ENCODE measurements around the gene MTA2. TPM values are rescaled to one million over a fixed set of nuclear protein-coding genes. Genes with fewer than 3 reads are reported as not detected.
A peak's percentile ranks its signal among the peaks of the same experiment; 100 is the strongest.

The MTA2 gene
- total and polyA plus RNA-seq, 10 of the 15 experiments (the other 5 are each of a cell fraction or from before 2014, with no cell fraction given) = 6.7 to 201 (median 113) TPM

DNA sequence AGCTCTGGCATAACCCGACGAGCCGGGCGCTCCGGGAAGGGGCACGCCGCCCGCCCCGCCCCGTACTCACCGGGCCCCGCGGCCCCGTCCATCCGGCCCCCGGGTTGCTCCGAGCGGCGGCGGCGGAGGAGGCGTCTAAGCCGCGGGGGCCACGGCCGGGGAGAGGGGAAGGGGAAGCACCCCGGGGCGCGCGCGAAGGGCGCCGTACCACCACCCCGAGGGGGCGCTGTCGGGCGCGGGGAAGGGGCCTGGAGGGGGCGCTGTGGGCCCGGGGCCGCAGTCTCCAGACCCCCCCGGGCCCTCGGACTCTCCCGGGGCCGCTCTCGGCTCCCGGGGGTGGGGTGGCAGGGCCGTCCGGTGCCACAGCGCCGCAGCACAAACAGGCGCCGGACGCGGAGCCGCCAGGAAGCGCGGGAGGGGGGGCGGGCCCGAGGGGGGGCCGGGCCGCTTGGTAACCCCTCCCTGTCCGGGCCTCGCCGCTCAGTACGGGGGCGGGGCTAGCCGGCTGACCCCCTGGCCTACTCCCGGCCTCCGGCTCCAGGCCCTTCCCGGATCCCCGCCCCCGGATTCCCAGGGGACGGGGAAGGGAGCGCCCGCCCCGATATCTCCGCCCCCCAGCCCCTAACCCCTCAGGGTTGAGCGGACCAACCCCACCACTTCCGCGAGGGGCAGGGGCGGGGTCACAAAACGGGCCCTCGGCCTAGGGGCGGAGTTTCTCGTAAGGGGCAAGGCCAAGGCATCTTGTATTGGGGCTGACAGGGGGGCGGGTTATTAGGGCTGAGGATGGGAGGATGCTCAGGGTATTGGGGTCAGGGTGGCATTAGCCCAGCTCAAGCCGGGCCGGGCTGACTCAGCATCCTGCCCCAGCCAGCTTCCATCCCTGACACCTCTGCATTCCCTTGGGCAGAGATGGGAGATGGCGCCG is 11.0 kb upstream of the MTA2 start, which contains the start of the genes EML3 and ROM1 (continued):
- TF ChIP-seq EGR1 (IDR thresholded peaks at IDR 0.05; ENCODE audit: borderline replicate concordance in 1 of 2, low read depth in 2 of 2, low read length in 2 of 2) = peak in 1 of 2 experiments; percentile 60; a peak in 1 of 3 replicates
- TF ChIP-seq IRF3 (IDR thresholded peaks at IDR 0.05) = no peak
- TF ChIP-seq, protein P1, sequence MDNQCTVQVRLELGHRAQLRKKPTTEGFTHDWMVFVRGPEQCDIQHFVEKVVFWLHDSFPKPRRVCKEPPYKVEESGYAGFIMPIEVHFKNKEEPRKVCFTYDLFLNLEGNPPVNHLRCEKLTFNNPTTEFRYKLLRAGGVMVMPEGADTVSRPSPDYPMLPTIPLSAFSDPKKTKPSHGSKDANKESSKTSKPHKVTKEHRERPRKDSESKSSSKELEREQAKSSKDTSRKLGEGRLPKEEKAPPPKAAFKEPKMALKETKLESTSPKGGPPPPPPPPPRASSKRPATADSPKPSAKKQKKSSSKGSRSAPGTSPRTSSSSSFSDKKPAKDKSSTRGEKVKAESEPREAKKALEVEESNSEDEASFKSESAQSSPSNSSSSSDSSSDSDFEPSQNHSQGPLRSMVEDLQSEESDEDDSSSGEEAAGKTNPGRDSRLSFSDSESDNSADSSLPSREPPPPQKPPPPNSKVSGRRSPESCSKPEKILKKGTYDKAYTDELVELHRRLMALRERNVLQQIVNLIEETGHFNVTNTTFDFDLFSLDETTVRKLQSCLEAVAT (IDR thresholded peaks at IDR 0.05) = no peak
- TF ChIP-seq, protein P2, sequence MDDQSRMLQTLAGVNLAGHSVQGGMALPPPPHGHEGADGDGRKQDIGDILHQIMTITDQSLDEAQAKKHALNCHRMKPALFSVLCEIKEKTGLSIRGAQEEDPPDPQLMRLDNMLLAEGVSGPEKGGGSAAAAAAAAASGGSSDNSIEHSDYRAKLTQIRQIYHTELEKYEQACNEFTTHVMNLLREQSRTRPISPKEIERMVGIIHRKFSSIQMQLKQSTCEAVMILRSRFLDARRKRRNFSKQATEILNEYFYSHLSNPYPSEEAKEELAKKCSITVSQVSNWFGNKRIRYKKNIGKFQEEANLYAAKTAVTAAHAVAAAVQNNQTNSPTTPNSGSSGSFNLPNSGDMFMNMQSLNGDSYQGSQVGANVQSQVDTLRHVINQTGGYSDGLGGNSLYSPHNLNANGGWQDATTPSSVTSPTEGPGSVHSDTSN (IDR thresholded peaks at IDR 0.05; ENCODE audit: insufficient replicate concordance, low read depth, low read length) = peak; percentile 37

Data from GM12878 (cell line).